CD4-positive, alpha-beta T cell (primary cell): ENCODE results near the gene INPP5A. TPM values are rescaled to one million over a fixed set of nuclear protein-coding genes. Genes with fewer than 3 reads are reported as not detected.

Experiments used
- ATAC-seq: fragments of 200-7000 bp; cut with Tn5 transposase; one replicate; pipeline ENCODE4 v1.10.0; 2022; ENCODE audit warnings: mild to moderate bottlenecking; ENCODE audit not compliant: poor library complexity
- CTCF ChIA-PET: fragments of 350-600 bp; sonication (Branson Sonifier 250); formaldehyde crosslinking; loops from one replicate; lab custom pipeline; 2021; ENCODE audit warnings: antibody characterized with exemption, inconsistent platforms; lab: Charles Lee
- POLR2A ChIA-PET: fragments of 350-600 bp; sonication (Branson Sonifier 250); formaldehyde crosslinking; loops from one replicate; lab custom pipeline; 2021; ENCODE audit warnings: antibody characterized with exemption, inconsistent platforms; lab: Charles Lee
- DNase-seq, 14 experiments: peaks; one replicate each; pipeline ENCODE4 v3.0.0-alpha.2; 2013 to 2020; ENCODE audit warnings: mixed read lengths in 2 of 14
- H3K27ac ChIP-seq, 2 donors: one replicate each; pipeline versions ENCODE4 v1.5.1 to v1.7.0; 2013; ENCODE audit warnings: low read length in 2 of 2, low read depth in 1 of 2, mild to moderate bottlenecking in 1 of 2
- H3K27me3 ChIP-seq, 2 experiments: 1 replicate in 1 of 2; 2 replicates in 1 of 2; pipeline versions ENCODE4 v1.6.1 to v1.7.0; 2013; ENCODE audit warnings: low read length in 2 of 2, control low read depth in 1 of 2, mild to moderate bottlenecking in 1 of 2, moderate library complexity in 1 of 2; ENCODE audit not compliant: insufficient read depth in 2 of 2, control insufficient read depth in 1 of 2
- H3K36me3 ChIP-seq: one replicate; pipeline ENCODE4 v1.6.1; 2013; ENCODE audit warnings: low read length, control low read depth; ENCODE audit not compliant: insufficient read depth
- H3K4me1 ChIP-seq: one replicate; pipeline ENCODE4 v1.6.1; 2013; ENCODE audit warnings: low read length, control low read depth; ENCODE audit not compliant: insufficient read depth
- H3K4me3 ChIP-seq: one replicate; pipeline ENCODE4 v1.5.1; 2013; ENCODE audit warnings: mild to moderate bottlenecking, low read length, moderate library complexity
- H3K9me3 ChIP-seq, 2 experiments: 1 replicate in 1 of 2; 2 replicates in 1 of 2; pipeline versions ENCODE4 v1.6.1 to v1.7.0; 2013; ENCODE audit warnings: low read length in 2 of 2, mild to moderate bottlenecking in 2 of 2, control low read depth in 1 of 2, moderate library complexity in 1 of 2; ENCODE audit not compliant: control insufficient read depth in 1 of 2, insufficient read depth in 1 of 2
- H3K27ac Mint-ChIP-seq: one replicate; pipeline ENCODE4 v1.8.0; 2020; ENCODE audit warnings: mixed read lengths
- H3K27me3 Mint-ChIP-seq: one replicate; pipeline ENCODE4 v1.8.0; 2021; ENCODE audit warnings: mixed read lengths
- H3K36me3 Mint-ChIP-seq: one replicate; pipeline ENCODE4 v1.8.0; 2021; ENCODE audit warnings: low read depth, mixed read lengths
- H3K4me1 Mint-ChIP-seq: one replicate; pipeline ENCODE4 v1.8.0; 2021; ENCODE audit warnings: low read depth, mixed read lengths
- H3K4me3 Mint-ChIP-seq: one replicate; pipeline ENCODE4 v1.8.0; 2020; ENCODE audit warnings: mild to moderate bottlenecking, mixed read lengths
- H3K9me3 Mint-ChIP-seq: one replicate; pipeline ENCODE4 v1.8.0; 2020; ENCODE audit warnings: mixed read lengths
- CTCF ChIP-seq: fragments of 200-600 bp; IDR thresholded peaks from one replicate; pipeline ENCODE4 v1.8.0; 2022; ENCODE audit warnings: antibody characterized with exemption, mild to moderate bottlenecking
- intact Hi-C, 2 experiments: fragments of 100-400 bp; cut with DNase I in 1 of 2; cut with micrococcal nuclease in 1 of 2; formaldehyde crosslinking; loops; one replicate each; pipeline versions ENCODE4 v1.15.1 to v1.9.0; 2023 to 2025; cut with DNase I, micrococcal nuclease
- total RNA-seq, 174 experiments: library from RNA in 2 of 174; stranded (reverse) in 2 of 174; gene quantifications; one replicate each; pipeline ENCODE4 v1.2.3 and lab custom pipeline; 2021 to 2026

The INPP5A gene
- total RNA-seq, 2 experiments from 2014 or later: 22.0 to 24.8 TPM

- no peaks in the 10 kb centered on the region for H3K9me3 Mint-ChIP-seq
- Histone ChIP-seq H3K9me3 (peaks cover 0 to 13% of the 10 kb centered on the region in 2 experiments), H3K27me3 (no peaks in the 10 kb centered on the region), H3K4me3 (no peak overlapping the region), H3K4me1 (no peaks in the 10 kb centered on the region), H3K36me3 (no peaks in the 10 kb centered on the region), H3K27ac (no peak overlapping the region)
- intact Hi-C loops: no loop called here
- CTCF ChIA-PET: no interaction called here
- POLR2A ChIA-PET: no interaction called here
- no peak overlapping the region for H3K4me3 Mint-ChIP-seq
- TF ChIP-seq CTCF: no peak
- DNase-seq (no peak), ATAC-seq (no peak)
- no peaks in the 10 kb centered on the region for H3K36me3 Mint-ChIP-seq
- H3K27me3 Mint-ChIP-seq: no peaks in the 10 kb centered on the region
- no peak overlapping the region for H3K27ac Mint-ChIP-seq
- no peaks in the 10 kb centered on the region for H3K4me1 Mint-ChIP-seq
Observed at GRCh38 chr10:132807621-132808049, 270.0 kb downstream of the INPP5A start.

- Histone ChIP-seq H3K4me3 (no peak overlapping the region), H3K27ac (no peak overlapping the region), H3K4me1 (no peaks in the 10 kb centered on the region), H3K36me3 (no peaks in the 10 kb centered on the region), H3K9me3 (peaks cover 0 to 9% of the 10 kb centered on the region in 2 experiments), H3K27me3 (no peaks in the 10 kb centered on the region)
- H3K27ac Mint-ChIP-seq: no peak overlapping the region
- no peak overlapping the region for H3K4me3 Mint-ChIP-seq
- intact Hi-C loops: no loop called here
- ATAC-seq (no peak), DNase-seq (no peak)
- H3K9me3 Mint-ChIP-seq: no peaks in the 10 kb centered on the region
- ChIA-PET POLR2A (no interaction called here), CTCF (no interaction called here)
- no peaks in the 10 kb centered on the region for H3K27me3 Mint-ChIP-seq
- H3K4me1 Mint-ChIP-seq: no peaks in the 10 kb centered on the region
- no peaks in the 10 kb centered on the region for H3K36me3 Mint-ChIP-seq
- no peak for TF ChIP-seq CTCF
Observed at GRCh38 chr10:132808383-132809231, 271.0 kb downstream of the INPP5A start.

GRCh38 chr10:132809232-132810140 lies 271.9 kb downstream of the INPP5A start:
- H3K4me3 Mint-ChIP-seq: no peak overlapping the region
- ATAC-seq (no peak), DNase-seq (peak in 1 of 14 experiments; percentile 30)
- H3K36me3 Mint-ChIP-seq: no peaks in the 10 kb centered on the region
- ChIA-PET CTCF (no interaction called here), POLR2A (no interaction called here)
- Histone ChIP-seq H3K4me1 (no peaks in the 10 kb centered on the region), H3K36me3 (no peaks in the 10 kb centered on the region), H3K27ac (no peak overlapping the region), H3K27me3 (no peaks in the 10 kb centered on the region), H3K4me3 (no peak overlapping the region), H3K9me3 (peaks cover 0 to 9% of the 10 kb centered on the region in 2 experiments)
- H3K4me1 Mint-ChIP-seq: no peaks in the 10 kb centered on the region
- H3K27me3 Mint-ChIP-seq: no peaks in the 10 kb centered on the region
- intact Hi-C loops: no loop called here
- H3K9me3 Mint-ChIP-seq: no peaks in the 10 kb centered on the region
- H3K27ac Mint-ChIP-seq: no peak overlapping the region
- TF ChIP-seq CTCF: no peak
